ENCODE results near the gene AGO4.
"Not testable (repeated sequence)": the region's sequence is repeated elsewhere in the genome, so short reads cannot be mapped to it uniquely, and the experiment has no call there.

The AGO4 gene

DNA sequence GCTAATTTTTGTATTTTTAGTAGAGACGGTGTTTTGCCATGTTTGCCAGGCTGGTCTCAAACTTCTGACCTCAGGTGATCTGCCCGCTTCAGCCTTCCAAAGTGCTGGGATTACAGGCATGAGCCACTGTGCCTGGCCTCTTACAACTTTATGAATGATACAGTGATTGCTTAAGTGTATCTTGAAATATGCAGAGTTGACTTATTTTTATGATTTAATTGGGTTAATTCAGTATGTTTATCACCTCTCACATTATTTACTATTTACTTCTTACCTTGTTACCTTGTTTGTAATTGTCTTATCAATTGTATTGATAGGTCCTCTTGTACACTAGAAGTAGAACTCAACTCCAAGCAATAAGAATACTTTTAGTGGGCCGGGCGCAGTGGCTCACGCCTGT is 4.9 kb downstream of the AGO4 start:
- not testable (repeated sequence) for DNase-seq

DNA sequence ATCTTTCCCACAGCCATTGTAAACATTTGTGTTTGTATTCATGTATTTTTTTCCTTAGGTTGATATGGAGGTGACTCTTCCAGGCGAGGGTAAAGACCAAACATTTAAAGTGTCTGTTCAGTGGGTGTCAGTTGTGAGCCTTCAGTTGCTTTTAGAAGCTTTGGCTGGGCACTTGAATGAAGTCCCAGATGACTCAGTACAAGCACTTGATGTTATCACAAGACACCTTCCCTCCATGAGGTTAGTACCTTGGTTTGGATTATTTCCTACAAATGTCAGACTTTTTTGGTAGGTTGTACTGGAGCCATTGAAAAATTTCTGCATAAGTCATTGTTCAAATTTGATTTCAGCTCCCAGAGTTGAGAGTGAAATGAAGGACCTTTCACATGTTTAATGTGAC is 17.4 kb downstream of the AGO4 start:
- DNase-seq, result no peak

DNA sequence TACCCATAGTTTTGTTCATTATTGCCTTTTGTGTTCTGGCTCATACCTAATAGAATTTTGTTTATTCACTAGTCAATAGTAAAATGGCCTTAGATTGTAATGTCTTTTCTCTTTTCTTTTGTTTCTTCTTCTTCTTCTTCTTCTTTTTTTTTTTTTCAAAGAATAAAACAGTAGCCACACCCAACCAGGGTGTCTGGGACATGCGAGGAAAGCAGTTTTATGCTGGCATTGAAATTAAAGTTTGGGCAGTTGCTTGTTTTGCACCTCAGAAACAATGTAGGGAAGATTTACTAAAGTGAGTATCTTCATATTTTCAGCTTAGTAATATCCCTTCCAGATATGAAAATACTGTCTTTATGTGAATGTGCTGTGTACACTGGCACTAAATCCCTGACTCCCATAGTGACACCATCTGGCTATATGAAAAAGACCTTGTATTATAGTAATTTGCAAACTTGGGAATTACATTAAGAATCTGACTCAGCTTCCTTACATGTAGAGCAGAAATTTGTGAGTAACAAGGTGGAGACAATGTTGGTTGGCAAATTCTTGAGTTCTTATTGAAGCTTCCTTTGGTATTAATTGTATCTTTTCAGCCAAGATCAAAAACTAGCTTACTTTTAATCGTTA is 24.6 kb downstream of the AGO4 start:
- DNase-seq, result no peak

DNA sequence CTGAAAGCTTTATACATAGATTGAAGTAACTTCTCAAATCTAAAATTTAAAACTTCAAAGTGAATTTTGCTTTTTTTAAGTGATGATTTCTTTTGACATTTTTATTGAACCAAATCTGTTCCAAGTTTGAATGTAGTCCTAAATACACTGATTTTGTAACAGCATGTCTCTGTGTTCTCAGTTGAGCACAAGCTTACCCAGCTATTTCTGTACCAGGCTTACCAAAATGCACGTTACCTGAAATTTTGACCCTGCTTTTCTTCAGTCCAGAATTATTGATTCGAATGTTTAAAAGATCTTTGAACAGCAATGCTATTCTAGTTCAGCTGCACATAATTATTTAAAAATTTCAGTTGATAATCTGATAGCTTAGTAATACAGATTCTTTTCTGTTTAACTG is 25.6 kb downstream of the AGO4 start:
- DNase-seq, result no peak

DNA sequence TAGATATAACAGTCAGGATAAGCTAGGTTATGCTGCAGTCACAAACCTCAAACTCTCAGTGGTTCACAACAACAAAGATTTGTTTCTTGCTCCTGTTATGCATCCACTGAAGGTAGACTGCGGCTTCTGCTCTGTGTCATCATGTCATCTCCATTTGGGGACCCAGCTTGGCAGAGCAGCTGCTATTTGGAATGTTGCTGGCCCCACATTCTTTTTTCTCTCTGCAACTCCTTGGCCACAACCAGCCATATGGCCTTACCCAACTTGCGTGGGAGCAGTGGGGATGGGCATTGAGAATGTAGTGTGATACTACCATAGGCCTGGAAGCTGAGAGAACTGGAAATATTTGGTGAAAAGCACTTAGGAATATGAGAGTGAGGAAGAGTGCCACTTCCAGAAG is 26.4 kb downstream of the AGO4 start:
- no peak for DNase-seq

DNA sequence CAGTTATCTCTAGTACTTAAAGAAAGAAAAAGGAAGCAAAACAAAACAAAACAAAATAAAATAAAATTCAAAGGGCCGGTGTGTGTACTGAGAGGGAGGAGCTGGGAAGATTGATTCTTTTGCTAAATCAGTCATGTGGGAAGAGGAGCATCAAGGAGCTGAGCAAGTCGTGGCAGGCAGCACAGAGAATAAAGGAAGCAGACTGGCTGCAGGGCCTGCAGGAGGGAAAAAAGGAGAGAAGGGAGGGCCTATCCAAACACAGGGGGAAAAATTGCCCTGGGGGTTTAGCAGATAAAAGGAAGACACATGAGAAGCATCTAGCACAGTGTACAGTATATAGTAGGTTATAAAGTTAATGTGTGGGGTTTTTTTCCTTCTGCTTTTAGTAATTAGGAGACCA is 27.6 kb downstream of the AGO4 start:
- no peak for DNase-seq

DNA sequence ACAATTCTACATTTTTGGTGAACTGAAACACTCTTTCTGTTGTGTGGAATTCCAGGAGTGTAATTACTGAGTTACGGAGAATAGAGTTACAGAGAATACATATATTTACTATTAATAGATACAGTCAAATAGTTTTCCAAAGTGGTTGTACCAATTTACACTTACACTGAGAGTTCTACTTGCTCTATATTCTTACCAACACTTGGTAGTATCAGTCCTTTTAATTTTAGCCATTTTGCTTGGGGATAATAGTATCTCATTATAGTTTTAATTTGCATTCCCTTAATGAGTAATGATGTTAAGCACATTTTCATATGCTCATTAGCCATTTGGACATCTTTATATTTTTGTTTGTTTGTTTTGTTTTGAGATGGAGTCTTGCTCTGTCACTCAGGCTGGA is 28.9 kb downstream of the AGO4 start:
- no peak for DNase-seq

DNA sequence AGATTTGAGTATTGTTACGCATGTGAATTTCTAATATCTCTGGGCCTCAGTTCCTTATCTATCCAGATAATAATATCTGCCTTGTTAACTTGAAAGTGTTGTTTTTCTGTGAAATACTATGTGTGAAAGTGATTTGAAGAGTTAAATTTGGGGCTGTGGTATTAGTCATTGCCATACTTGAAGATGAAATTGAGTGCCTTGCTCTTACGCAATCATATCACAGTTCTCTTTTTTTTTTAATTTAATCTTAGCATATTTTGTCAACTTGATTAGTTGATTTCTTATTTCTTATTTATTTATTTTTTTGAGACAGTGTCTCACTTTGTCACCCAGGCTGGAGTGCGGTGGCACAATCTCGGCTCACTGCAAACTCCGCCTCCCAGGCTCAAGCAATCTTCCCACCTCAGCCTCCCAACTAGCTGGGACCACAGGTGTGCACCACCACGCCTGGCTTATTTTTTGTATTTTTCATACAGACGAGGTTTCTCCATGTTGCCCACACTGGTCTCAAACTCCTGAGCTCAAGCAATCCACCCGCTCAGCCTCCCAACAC is 31.0 kb downstream of the AGO4 start:
- DNase-seq, result no peak

DNA sequence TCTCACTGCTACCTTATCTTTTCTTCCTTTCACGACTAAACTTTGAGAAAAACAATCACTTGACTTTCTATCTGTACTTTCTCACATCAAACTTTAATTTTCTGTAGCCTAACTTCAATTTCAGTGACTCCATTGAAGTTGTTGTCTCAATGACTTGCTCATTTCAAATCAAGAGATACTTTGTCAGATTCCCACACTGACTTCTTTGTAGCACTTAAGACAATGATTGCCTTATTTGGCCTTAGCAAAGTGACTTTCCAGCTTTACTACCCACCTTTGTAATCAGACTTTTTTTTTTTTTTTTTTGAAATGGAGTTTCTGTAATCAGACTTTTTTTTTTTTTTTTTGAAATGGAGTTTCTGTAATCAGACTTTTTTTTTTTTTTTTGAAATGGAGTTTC is 37.0 kb downstream of the AGO4 start:
- no peak for DNase-seq

DNA sequence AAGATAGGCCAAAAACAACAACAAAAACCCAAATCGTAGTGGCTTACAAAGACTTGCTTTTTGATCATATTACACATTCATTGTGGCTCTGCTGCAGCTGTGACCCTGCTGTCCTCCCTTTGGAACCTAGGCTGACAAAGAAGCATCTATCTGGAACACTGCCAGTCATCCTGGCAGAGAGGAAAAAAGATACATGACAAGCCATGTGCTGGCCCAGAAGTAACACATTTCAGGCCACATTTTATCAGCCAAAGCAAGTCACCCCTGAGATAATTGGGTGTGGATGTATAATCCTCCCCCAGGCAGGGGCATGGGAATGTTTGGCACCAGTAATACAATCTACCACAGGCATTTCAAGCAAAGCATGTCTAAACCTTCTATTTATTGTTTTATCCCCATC is 38.0 kb downstream of the AGO4 start:
- DNase-seq, result no peak

DNA sequence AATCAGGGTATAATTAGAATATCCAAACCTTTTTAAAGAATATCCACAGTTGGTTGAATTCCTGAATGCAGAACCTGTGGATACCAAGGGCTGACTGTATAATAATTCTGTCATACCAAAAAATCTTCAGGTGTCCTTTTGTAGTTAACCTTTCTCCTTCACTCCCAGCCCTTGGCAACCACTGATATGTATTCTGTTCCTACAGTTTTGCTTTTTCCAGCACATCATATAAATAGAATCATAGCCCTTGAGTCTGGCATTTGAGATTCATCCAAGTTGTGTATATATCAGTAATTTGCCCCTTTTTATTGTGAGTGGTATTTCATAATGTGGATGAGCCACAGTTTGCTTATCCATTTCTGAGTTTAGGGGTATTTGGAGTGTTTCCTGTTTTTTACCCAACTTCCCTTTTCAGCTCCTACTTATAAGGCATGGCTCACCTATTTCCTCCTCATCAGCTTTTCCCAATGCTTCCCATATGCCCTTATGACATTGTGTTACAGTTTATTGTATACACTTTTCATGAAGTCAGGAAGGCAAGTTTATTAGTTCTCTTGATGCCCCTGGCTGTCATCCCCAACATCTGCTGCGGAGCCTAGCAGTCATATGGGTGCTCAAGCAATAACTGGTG is 40.2 kb downstream of the AGO4 start:
- DNase-seq, result no peak

DNA sequence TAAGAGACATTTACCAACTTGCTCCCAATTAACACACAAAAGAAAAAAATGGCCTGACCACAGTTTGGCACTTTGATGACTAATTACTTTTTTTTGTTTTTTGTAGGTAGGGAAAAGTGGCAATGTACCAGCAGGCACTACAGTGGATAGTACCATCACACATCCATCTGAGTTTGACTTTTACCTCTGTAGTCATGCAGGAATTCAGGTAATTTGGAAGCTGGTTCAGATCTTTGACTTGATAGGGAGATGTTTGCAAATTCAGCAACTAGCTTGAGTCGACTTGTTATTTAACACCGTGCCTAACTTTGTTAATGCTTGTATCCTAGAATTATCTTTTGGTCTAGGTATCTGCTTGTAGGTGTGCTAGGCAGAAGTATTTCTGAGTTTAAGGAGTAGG is 42.2 kb downstream of the AGO4 start:
- no peak for DNase-seq

DNA sequence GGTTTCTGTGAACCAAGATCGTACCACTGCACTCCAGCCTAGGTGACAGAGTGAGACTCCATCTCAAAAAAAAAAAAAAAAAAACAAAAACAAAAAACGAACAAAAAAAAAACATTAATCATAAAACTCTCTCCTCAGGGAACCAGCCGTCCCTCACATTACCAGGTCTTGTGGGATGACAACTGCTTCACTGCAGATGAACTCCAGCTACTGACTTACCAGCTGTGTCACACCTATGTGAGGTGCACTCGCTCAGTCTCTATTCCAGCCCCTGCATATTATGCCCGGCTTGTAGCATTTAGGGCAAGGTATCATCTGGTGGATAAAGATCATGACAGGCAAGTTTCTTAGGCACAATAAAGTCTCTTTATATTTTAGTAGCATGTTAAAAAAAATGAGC is 42.9 kb downstream of the AGO4 start:
- DNase-seq, result no peak

DNA sequence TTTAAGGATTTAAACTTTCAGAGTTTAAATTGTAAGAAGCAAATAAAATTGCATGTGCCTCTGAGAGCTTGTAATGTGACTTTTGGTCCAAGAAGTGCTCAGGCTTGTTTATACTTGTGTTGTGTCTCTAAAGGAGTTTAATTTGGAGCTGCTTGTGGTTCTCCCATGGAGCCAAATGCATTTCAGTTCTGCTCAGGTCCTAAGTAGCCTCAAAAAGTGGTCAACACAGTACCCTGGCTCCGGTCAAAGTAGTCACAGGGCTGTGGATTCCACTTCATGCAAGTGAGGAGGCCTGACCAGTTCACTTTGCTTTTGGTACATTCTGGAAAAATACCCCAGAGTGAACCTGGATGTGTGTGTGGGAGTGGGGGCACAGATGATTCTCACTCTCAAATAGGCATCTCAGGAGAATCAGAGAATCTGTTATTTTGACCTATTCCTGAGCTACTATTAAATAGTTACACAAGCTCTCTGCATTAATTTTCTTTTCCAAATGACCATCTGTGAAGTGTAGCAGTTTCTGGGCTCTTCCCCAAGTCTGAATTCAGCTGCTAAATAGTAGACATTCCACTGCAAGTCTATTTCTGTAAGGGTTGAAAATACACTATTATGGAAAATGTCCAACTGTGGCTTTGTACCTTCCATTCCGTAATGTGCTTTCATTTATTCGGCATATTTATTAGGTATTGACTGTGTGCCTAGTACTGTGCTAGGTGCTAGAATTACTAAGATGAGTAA is 43.5 kb downstream of the AGO4 start:
- DNase-seq, result no peak

DNA sequence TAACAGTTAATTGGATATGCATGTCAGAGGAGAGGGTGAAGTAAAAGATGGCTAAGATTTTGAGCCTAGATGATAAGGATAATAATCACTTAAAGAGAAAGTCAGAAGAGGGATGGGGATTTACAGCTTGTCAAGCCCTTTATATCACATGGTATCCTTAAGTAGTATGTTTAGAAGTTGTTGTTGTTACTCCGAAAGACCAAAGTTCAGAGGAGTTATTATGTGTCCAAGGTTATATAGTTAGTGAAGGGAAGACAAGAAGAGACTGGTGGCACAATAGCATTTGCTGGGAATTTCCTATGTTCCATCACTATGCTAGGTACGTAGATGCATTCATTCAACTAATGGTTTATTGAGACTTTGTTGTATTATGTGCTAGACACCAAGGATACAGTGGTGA is 44.4 kb downstream of the AGO4 start:
- no peak for DNase-seq

DNA sequence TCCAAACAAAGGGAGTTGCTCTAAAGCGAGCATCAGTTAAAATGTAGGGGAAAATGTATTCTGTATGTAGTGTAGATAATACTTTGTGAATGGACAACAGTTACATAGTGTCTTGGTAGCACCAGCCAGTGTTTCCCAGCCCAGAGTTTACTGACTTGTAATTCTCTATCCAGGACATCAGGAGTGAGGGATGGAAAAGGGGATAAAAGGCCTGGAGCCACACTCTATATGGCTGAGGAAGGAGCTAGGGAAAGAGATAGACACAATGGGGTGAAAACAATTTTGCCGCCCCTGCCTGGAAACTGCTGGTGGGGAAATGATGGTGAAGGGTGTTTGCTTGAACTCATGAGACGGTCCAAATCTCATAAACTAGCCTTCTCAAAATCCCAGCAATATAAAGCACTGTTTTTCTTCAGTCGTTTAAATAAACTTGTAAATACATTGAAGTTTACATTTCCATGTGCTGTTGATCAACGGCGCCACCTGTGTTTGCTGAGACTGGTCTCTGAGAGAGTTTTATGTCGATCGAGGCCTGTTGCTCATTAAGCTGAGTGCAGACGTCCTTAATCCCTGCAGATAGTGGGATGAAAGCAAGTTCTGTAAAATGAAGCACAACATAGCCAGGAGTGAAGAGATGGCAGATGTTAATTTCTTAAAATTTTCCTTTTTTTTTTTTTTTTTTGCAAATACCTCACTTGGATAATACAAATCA is 47.3 kb downstream of the AGO4 start:
- no peak for DNase-seq

DNA sequence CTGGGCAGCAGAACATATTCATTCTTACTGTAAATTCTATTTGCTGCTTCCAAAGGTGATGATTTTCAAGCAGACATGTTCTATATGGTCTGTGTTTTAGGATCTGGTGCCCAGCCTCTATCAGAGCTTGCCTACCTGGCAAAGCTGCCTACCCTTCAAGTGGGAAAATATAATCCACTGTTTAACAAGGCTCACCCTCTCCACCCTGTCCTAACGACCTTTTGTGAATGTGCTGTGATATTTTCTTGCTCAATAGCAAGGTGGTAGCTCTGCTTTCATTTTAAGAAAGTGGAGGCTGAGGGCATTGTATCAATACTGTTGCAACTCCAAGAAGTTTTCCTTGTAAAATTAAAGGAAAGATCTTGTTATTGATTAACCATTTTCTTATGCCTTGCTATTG is 49.1 kb downstream of the AGO4 start:
- DNase-seq, result no peak

DNA sequence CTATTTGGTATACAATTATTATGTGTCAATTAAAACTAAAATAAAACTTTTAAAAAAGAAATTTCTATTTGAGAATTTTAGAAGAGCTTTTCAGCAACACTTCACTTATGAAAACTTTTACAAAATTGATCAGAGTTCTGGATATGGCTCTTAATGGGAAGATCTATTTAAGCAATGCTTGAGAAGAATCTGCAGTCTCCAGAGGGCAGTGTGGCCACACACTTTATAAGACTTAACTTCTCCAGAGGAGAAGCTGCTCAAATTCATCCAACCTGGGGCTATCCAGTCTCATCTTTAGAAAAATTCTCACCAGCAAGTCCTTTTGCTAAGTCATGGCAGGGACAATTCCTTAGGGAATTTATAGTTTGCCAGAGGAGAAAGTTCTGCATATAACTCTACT is 50.0 kb downstream of the AGO4 start:
- DNase-seq, result no peak

DNA sequence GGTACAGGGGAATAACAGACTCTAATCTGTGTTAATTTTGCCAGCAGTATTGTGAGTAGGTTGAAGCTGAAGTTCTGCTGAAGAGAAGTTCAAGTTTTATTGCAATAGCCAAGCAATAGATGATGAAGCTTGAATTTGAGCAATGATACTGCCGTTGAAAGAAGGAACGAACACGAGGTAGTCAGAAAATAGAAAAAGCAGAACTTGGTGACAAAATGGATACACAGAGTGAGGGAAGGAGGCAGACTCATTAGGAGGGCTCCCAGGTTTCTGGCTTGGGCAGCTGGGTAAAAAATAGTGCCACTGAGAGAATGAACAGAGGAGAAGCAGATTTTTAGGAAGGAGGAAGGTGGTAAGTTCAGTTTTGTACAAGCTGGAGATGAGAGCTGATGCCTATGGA is 52.9 kb downstream of the AGO4 start:
- no peak for DNase-seq

DNA sequence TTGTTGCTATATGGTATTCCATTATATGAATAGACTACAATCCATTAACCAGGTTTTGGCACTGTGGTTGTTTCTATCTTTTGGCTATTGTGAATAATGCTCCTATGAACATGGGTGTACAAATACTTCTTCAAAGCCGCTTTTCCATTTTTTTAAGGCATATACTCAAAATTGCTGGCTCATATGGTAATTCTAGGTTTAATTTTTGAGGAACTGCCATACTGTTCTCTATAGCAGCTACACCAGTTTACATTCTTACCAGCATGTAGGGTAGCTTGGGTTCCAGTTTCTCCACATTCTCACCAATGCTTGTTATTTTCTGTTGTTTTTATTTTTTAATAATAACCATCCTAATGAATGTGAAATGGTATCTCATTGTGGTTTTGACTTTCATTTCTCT is 55.3 kb downstream of the AGO4 start:
- no peak for DNase-seq

DNA sequence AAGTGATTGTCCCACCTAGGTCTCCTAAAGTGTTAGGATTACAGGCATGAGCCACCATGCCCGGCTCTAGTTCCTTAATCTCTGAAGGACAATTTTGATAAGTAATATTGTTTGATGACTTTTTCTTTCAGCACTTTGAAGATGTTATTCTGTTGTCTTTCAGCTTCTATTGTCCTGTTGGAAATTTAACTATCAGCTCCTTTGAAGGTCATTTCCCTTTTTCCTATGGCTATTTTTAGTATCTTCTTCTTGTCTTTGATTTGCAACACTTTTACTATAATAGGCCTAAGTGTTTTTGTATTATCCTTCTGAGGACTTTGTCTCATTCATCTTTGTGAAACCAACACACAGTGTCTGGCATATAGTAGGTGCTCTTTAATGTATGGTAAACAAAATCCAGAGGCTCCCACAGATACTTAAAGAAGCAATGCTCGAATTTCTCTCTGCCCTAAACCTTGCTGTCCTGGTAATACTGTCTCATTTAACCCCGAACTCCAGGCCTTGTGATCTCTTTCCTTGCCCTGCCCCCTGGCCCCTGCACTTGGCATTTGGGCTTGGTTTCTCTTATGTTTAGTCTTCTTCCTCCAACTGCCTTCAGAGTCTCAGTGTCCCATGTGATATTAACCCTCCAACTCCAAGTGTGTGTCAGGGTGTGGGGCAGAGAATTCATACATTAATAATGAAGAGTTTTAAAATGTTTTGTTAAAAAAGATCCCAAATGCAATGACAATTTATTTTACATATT is 56.2 kb downstream of the AGO4 start:
- DNase-seq, result no peak

DNA sequence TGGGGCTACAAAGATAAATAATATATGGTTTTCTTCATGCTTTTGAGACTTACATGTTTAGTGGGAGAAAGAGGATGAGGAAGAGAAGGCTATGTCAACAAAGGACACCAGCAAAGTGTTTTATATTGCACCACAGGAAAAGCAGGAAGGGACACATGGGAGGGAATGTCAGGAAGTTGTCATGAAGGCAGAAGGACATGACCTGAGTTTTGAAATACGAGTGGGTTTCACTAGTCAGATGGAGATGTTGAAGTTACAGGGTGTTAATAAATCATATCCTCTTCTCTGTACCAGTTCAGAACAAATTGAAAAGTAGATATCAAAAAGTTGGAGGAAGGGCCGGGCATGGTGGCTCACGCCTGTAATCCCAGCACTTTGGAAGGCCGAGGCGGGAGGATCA is 57.0 kb downstream of the AGO4 start:
- no peak for DNase-seq

DNA sequence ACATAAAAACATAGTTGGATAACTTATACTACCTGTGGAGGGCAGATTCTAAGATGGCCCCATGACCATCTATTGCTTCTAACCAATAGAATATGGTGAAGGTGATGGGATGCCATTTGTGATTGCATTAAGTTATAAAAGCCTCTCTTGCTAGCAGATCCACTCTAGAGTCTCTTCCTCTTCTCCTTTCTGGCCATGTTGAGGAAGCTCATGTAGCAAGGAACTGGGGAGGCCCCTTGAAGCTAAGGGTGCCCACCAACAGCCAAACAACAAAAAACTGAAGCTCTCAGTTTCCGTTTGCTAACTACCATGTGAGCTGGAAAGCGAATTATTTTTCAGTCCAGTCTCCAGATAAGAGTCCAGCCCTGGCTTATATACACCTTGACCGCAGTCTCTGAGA is 59.2 kb downstream of the AGO4 start:
- DNase-seq, result no peak
